GM10248 (cell line): Measurements from ENCODE around the gene USB1.

Experiments used
- CTCF ChIA-PET: fragments of 300-600 bp; sonication (Branson Sonifier 250); formaldehyde crosslinking; extraction: SDS; loops from one replicate; lab custom pipeline; 2021; ENCODE audit warnings: antibody characterized with exemption; lab: Yijun Ruan, JAX
- POLR2A ChIA-PET: fragments of 350-650 bp; sonication (Branson Sonifier 250); formaldehyde crosslinking; extraction: SDS; loops from one replicate; lab custom pipeline; 2020; ENCODE audit warnings: antibody characterized with exemption; lab: Yijun Ruan, JAX
- DNase-seq: peaks from one replicate; pipeline ENCODE4 v3.0.0; 2012; ENCODE audit errors: extremely low spot score
- CTCF ChIP-seq: IDR thresholded peaks from 2 replicates; pipeline ENCODE4 v1.5.1; 2012; ENCODE audit warnings: mild to moderate bottlenecking, low read depth; ENCODE audit errors: extremely low read depth, missing control alignments, control extremely low read depth

The USB1 gene

GRCh38 chr16:57966986-57967385 is 34.2 kb upstream of the USB1 start:
- POLR2A ChIA-PET = interaction anchor here (0.6 kb wide), 1 partner anchor 369 kb away, joined by 3 read pairs; no protein-coding TSS in a partner anchor
- no peak for DNase-seq
- CTCF ChIA-PET = interaction anchor here (0.8 to 1.6 kb wide), 2 partner anchors 10 to 11 kb away, joined by 3 read pairs; a partner anchor contains a TSS
- no peak for TF ChIP-seq CTCF

GRCh38 chr16:57967916-57968315 is 33.3 kb upstream of the USB1 start:
- ChIA-PET CTCF (interaction anchor here (0.8 to 1.6 kb wide), 3 partner anchors 9 to 12 kb away, joined by 3 read pairs; a partner anchor contains a TSS), POLR2A (no interaction called here)
- no peak for TF ChIP-seq CTCF
- DNase-seq = no peak

- TF ChIP-seq CTCF = no peak
- ChIA-PET CTCF (no interaction called here), POLR2A (no interaction called here)
- DNase-seq = no peak
These were observed 31.6 kb upstream of the USB1 start for GRCh38 chr16:57969451-57970123.

DNA sequence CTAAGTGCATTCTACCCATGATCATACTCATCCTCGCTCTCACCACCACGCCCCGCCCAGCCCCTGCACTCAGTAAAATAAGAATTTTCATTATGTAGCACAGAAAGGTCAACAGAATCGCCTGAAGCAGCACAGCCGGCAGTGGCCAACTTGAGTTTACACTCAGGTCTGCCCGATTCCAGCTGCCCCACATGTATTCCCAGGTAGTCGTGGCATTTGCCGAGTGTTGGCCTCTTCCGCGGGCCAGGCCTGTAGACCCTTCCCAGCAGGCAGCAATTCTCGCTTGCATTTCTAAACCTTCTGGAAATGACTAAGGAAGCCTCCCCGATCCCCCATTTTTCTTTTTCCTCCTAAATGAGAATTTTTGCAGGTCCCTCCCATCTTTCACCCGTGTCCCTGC is 30.9 kb upstream of the USB1 start:
- no peak for TF ChIP-seq CTCF
- DNase-seq = no peak
- POLR2A ChIA-PET = no interaction called here
- CTCF ChIA-PET = no interaction called here

DNA sequence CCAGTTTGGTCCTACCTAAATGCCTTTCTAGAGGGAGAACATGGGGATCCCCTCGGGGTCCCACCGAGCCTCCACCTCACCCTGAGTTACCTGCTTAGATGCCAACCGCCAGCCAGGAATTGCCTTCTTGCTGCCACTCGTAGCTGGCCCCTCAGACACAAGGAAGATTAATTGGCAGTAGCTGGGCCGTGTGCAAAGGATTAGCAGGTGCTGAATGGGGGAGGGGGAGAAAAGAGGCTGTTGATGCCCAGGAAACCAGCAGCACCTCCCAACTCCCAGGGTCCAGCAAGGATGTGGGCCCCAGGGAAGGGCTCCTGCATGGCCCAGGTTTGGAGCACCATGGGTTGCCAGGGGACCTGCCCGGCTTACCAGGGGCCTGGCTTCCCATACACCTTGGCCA is 30.2 kb upstream of the USB1 start, which contains the start of gene CNGB1:
Gene CNGB1 (minus strand): TSS at position 159 of the 400 bp plus-strand sequence. CDS start 3,842 bp downstream, outside the sequence.
- ChIA-PET CTCF (no interaction called here), POLR2A (no interaction called here)
- DNase-seq = no peak
- no peak for TF ChIP-seq CTCF

- DNase-seq = no peak
- no peak for TF ChIP-seq CTCF
- ChIA-PET CTCF (interaction anchor here (1.5 kb wide), 1 partner anchor 9 kb away, joined by 4 read pairs; no protein-coding TSS in a partner anchor), POLR2A (no interaction called here)
These were observed 29.4 kb upstream of the USB1 start for GRCh38 chr16:57971848-57972247.
